ENCODE data around the gene GPER1. TPM values are rescaled to one million over a fixed set of nuclear protein-coding genes. Genes with fewer than 3 reads are reported as not detected.
"Not testable (repeated sequence)": the region's sequence is repeated elsewhere in the genome, so short reads cannot be mapped to it uniquely, and the experiment has no call there.

Gene GPER1
- polyA plus RNA-seq, 1 donor: 14.2 TPM

DNA sequence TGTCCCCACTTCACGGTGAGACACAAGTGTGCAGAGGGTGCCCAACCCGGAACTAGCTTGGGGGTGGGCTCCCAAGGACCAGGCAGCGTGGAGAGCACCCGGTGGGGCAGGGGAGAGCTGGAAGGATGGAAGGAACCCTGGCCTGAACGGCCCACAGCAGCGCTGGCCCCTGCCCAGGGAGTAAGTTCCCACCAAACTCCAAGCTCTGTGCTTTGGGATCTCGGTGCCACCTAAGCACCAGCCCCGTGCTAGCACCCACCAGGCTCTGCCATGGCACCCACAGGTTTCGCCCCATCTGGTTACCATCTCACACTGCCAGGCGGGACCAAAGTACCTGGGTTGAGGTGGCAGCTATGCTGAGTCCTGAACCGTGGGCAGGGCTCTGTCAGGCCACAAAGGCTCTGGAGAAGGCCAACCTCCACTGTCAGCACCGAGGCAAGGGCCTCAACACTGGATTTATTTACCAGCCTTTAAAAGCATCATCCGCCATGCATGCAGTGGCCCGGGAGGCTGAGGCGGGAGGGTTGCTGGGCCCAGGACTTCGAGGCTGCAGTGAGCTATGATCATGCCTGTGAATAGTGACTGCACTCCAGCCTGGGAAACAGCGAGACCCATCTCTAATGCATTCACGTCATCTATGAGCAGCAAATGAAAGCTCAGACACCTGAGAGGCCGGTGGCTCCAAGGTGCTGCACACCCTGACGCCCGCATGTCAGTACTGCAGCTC, 16.0 kb downstream of the GPER1 start:
- no peak for DNase-seq

DNA sequence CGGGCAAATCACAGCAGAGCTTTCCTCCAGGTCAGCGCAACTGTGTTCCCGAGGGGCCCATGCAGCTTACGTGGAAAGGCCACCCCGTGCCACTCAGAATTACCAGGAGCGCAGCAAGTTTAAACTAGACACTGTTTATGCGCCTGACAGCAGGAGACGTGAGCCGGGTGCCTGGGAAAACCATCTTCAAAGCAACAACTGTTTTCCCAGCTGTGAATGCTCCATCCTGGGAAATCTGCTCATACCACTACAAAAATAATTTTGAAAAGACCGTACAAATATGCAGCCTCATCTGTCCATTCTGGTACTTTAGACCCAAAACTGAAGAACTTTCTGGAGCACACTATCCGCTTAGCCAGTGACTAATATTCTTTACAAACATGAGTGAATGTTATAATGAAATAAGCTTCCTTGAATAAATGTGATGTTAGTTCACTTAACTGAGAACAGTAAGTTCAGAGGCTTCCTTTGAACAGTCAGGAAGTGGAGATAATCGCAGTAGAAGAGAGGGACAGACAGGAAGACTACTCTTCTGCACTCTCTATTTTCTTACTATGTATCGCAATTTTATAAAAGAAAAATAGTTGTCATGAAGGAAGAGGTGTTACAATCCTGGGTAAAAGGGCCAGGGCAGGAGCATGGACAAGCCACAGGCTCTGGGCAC, 16.7 kb downstream of the GPER1 start:
- peak; percentile 67 for DNase-seq

DNA sequence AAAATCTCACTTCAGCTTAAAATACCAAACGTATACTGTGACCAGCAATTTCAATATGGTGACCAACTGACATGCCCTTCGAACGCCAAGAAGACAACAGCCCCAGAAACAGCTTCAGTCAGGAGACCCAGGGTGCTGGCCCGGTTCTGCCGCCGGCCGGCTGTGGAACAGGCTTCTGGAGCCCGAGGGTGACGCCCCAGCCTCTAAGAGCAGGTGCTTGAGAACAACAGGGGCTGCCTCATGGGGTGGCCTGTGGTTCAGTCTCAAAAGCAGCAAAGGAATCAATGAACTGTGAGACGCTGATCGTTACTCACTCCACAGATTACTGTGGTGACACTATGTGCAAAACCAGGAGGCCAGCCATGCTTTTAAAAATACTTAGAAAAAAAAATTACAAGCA, 17.3 kb downstream of the GPER1 start:
- DNase-seq: no peak

DNA sequence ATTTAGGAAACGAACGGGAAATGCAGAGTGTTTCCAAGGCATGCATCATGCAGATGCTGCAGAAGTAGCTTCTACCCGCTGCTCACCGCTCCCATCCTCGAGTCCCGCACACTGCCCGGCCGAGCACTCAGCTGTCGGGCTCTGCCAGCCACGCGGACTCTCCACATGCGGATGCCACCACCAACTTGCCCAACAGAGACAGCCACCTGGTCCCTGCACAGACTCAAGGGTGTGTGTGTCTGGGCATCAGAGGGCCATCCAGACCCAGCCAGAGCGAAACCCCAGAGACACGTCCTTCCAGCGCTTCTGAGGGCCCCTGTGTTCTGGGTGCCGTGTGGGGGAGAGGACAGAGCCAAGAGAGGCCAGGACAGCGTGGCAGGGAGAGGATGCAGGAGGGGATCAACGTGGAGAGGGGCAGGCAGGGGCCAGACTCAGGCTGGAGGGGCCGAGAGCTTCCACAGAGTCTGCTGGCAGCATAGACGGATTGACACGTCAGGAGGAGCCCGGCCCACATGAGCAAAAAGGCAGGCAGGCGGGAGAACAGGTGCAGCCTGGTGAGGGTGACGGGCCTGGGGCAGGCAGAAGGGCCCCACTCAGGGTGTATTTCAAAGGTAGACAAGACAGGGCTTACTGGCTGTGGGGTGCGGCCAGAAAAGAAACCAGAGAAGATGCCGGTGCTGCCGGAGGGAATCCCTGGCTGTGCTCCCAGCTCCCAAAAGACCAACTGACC, 18.3 kb downstream of the GPER1 start:
- no peak for DNase-seq

DNA sequence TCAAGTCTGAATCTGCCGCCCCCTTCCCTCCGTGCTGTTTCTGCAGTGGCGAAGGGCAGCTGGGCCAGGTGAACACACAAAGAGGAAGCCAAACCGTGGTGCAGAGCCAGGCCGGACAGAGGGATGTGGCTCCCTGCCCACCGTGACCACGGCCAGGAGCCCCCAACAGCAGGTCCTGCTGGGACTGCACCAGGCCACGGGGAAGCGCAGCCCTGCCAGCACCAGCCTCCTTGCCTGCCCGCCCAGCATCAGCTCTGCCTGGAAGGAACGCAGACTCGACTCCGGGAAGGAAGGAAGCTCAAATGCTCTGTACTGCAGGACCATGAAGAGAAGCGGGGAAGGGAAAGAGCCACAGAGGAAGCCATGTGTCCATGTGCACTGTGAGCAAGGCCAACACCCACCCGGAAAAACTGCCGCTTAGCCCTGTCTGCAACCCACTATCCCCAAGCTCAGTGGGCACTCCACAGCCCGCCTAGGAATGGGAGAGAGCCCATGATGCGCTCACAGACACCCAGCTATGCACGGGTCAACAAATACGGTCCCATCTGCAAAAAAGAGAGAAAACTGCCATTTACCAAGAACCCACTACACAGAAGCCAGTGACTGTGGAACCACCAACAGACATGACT, 19.0 kb downstream of the GPER1 start:
- DNase-seq: no peak

DNA sequence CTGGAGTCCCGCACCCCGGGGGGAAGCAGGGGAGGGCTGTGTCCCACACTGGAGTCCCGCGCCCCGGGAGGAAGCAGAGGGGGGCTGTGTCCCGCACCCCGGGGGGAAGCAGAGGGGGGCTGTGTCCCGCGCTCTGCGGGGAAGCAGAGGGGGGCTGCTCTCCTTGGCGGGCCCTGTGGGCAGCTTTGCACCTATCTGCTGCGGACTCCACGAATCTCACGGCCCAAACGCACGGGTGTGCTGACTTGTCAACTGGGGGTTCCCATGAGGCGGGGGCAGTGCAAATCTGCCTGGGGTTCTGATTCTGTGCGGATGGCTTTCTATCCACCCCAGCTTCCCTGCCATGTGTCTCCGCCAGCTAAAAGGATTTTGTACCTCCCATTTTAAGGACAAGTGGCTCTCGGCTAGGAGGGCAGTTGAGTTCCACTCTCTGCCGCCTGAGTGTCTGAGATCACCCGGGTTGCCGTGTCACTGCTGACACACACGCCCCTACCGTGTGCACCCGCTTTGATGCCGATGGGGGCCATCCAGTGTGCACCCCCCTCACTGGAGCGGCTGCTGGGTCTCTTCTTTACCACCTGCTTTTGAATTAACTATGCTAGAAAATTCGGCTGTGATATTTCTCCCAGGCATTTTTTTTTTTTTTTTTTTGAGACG, 20.5 kb downstream of the GPER1 start:
- no peak for DNase-seq

DNA sequence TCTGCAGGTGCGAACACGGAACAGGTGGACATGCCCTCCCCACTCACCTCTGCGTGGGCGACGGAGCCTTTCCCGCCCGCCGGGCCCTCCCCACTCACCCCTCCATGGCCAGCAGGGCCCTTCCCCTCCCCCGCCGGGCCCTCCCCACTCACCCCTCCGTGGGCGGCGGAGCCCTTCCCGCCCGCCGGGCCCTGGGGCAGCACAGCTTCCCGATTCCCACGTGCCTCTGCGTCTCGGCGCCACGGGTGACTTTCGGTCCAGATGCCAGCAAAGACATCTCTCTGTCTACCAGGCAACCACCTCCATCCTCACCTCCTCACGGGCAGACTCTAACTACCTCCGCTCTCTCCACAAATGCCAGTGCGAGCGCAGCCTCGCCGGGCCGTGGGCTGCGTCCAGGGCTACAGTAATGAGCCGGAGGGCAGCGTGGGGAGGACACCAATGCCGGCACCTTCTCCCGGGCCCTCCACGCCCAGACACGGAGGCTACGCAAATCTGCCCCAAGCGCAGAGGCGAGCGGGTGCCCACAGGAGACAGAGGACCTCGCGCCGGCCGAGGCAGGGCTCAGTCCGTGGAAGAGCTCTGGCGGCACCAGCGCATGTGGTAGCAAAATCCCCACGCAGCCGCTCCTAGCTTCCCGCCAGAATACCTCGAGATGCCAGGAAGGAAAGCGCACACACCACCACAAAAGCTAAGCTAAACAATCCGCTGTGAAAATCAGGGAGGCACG, 21.8 kb downstream of the GPER1 start:
- DNase-seq: no peak

DNA sequence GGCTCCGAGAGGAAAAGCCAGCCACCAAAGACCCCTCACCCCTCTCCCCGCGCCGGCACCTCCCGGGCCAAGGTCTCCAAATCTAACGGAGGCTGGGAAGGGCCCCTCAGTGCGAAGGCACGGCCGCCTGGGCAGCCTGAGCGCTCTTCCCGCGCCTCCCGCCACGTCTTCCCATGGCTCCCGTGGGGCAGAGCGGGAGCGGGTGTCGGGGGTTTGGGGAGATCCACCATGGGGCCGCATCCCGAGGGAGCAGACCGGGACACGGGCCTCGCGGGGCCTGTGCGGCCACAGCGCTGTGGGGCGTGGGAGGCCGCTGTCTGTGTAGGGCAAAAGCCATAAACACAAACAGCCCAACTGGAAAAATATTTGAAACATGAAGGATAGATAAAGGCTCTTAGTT, 22.4 kb downstream of the GPER1 start:
- DNase-seq: no peak

DNA sequence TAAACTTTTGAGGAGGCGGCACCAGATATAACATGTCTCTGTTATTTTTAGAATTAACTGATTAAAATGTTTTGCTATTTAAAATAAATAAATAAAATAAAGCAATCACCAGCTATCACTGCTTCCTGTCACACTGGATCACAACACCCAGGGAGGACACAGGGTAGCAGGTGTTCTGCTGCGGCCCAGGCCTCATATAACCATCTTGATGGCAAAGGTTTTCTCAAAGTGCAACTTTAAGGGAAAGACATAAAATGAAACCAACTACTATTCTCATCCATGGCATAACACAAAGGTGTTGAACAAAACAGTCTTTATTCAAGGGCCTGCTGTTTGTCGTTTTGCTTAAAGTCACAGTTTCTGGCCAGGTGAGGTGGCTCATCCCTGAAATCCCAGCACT, 23.2 kb downstream of the GPER1 start:
- no peak for DNase-seq

DNA sequence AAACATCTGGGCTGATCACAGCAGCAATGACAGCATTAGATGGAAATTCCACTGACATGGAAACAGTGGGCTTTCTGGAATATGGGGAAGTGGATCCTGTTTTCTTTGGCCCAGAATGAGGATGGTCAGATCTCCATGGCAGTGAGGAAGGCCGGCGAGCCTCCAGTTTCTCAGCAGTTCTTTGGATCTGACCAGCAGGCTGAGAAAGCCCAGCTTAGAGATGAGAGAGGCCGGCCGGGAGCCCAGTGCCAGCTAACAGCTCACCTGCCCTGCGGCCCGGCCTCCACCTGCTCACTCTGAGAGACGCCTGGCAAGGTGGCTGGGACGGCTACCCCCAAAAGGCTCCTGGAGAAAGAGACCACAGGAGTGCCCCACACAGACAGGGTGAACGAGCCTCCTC, 24.2 kb downstream of the GPER1 start:
- DNase-seq: no peak

DNA sequence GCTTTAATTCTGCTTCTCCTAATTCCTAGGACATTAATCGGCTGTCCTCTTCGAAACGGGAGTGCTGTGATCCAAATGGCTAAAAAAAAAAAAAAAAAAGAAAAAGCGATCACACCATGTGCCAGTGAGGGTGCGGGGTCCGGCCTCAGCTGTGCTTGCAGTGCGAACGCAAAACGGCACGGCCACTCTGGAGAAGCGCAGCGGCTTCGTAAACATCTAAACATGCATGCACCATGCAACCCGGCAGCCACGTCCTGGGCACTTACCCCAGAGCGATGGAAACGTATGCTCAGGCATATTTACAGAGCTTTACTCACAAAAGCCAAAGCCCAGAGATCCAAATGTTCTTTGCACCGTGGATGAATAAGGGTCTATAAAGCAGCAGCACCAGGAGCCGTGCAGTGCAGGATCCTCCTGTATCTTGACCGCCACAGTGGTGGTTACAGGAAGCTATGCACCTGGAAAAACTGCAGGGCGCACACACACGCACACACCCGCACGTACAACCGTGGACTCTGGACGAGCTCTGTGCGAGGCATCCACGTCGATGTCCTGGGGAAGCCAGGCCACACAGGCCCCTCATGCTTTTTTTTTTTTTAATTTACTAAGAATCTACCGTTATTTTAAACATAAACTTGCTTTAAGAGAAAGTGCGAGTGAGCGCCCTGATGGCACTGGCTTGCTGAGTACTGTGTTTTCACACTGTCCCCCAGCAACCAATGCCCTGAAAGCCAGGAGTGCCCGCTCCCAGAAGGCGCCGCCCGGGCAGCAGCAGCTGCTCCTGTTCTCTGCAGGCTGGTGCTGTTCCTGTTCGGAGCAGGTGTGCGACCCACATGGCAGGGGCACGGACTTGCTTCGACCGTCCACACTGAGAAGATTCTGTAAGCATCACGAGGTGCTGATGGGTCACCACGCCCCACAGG, 25.0 kb downstream of the GPER1 start:
- no peak for DNase-seq

DNA sequence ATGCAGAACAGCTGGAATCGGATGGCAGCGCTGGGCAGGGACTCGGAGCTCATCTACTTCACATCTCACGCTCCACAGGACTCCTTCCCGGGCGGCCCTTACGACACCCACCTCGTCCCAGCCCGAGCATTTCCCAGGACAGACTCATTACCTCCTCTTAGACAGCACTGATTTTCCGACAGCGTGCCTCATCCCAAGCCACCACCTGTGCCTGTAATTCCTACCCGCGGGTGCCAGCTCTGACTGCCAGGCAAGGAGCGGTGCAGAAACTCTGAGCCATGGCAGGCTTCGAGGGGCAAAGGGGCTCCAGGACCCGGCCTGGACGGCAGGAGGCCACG, 25.6 kb downstream of the GPER1 start:
- DNase-seq: no peak

DNA sequence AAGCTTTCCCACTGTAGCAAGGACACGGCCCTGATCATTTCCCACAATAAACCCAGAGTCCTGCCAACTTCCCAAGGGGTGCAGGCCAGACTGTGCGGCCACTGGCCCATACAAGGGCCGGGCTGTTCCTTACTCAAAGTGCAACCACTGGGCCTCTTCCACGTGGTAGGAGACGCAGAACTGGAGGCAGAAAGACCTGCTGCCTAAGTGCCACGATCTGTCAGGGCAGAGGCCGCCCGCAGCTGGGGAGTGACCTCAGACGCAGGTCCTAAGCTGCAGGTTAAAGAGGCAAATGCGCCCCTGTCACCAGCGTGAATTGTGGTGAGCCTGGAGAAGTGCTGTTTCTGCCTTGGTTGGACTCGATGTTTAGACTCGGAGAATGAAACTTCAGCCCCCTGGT, 26.2 kb downstream of the GPER1 start:
- no peak for DNase-seq

DNA sequence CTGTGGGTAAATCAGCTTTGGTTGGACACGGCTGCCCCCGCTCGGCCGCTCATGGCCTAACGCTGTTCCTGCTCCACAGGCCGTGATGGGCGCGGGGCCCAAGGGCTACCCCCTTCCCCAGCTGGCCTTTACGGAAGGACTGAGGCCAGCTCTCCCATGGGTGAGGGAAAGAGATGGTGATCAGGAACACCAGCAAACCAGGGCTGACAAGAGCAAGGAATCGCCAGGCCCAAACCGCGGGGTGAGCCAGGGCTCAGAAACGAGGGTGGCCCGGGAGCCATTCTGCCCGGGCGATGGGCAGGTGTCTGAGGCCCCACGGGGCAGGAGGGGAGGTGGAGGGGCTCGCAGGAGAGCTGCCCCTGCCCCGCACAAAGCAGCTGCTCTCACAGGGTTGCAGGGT, 26.6 kb downstream of the GPER1 start:
- no peak for DNase-seq

DNA sequence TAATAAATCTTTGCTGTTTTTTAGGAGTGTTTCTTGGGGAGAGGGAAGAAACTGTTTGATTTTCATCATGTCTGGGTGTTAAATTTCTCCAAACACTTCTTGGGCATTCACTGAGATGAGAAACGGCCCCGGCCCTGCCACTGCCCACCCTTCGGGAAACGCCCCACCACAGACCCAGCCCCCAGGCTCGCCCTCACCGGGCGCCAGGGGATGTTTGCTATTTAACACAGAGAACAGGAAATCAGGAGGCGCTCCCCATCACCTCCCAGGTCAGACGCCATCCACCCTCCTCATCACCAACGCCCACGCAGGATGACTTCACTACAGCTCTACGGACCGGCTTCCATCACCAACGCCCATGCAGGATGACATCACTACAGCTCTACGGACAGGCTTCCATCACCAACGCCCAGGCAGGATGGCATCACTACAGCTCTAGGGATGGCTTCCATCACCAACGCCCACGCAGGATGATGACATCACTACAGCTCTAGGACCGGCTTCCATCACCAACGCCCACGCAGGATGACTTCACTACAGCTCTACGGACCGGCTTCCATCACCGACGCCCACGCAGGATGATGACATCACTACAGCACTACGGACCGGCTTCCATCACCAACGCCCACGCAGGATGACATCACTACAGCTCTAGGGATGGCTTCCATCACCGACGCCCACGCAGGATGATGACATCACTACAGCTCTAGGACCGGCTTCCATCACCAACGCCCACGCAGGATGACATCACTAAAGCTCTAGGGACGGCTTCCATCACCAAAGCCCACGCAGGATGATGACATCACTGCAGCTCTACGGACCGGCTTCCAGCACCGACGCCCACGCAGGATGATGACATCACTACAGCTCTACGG, 27.5 kb downstream of the GPER1 start:
- not testable (repeated sequence) for DNase-seq

DNA sequence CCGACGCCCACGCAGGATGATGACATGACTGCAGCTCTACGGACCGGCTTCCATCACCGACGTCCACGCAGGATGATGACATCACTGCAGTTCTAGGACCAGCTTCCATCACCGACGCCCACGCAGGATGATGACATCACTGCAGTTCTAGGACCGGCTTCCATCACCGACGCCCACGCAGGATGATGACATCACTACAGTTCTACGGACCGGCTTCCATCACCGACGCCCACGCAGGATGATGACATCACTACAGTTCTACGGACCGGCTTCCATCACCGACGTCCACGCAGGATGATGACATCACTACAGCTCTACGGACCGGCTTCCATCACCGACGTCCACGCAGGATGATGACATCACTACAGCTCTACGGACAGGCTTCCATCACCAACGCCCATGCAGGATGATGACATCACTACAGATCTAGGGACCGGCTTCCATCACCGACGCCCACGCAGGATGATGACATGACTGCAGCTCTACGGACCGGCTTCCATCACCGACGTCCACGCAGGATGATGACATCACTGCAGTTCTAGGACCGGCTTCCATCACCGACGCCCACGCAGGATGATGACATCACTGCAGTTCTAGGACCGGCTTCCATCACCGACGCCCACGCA, 28.6 kb downstream of the GPER1 start:
- DNase-seq: not testable (repeated sequence)

DNA sequence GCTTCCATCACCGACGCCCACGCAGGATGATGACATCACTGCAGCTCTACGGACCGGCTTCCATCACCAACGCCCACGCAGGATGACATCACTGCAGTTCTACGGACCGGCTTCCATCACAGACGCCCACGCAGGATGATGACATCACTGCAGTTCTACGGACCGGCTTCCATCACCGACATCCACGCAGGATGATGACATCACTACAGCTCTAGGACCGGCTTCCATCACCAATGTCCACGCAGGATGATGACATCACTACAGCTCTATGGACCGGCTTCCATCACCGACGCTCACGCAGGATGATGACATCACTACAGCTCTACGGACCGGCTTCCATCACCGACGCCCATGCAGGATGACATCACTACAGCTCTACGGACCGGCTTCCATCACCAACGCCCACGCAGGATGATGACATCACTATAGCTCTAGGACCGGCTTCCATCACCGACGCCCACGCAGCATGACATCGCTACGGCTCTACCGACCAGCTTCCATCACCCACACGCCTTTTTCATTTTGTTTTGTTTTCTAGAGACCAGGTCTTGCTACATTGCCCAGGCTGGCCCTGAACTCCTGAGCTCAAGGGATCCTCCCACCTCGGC, 29.5 kb downstream of the GPER1 start:
- DNase-seq: no peak

DNA sequence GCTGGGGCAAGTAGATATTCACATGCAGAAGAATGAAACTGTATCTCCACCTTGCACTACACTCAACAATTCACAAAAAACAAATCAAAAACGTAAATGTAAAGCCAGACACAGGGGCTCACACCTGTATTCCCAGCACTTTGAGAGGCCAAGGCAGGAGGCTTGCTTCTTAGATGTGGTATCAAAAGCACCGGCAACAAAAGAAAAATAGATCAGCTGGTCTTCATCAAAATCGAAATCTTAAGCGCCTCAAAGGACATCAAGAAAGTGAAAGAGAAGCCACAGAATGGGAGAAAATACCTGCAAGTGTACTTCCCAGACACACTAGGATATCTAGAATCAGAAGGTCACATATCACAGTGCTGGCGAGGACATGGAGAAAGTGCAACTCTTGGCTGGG, 31.3 kb downstream of the GPER1 start:
- no peak for DNase-seq

DNA sequence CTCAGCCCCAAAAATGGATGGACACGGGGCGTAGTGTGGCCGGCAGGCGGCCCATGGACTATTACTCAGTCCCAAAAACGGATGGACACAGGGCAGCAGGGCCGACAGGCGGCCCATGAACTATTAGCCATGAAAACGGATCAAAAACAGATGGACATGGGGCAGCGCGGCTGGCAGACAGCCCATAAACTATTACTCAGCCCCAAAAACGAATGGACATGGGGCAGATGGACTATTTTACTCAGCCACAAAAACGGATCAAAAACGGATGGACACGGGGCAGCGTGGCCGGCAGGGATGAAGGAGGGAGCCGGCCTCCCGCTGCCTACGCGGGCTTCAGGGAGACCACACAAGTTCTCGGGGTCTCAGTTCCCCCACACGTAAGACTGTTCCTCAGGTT, 32.9 kb downstream of the GPER1 start:
- DNase-seq: no peak

All from hindlimb muscle (tissue), 1 donor.